ENCODE data around the gene GLYATL3.

Gene GLYATL3

DNA sequence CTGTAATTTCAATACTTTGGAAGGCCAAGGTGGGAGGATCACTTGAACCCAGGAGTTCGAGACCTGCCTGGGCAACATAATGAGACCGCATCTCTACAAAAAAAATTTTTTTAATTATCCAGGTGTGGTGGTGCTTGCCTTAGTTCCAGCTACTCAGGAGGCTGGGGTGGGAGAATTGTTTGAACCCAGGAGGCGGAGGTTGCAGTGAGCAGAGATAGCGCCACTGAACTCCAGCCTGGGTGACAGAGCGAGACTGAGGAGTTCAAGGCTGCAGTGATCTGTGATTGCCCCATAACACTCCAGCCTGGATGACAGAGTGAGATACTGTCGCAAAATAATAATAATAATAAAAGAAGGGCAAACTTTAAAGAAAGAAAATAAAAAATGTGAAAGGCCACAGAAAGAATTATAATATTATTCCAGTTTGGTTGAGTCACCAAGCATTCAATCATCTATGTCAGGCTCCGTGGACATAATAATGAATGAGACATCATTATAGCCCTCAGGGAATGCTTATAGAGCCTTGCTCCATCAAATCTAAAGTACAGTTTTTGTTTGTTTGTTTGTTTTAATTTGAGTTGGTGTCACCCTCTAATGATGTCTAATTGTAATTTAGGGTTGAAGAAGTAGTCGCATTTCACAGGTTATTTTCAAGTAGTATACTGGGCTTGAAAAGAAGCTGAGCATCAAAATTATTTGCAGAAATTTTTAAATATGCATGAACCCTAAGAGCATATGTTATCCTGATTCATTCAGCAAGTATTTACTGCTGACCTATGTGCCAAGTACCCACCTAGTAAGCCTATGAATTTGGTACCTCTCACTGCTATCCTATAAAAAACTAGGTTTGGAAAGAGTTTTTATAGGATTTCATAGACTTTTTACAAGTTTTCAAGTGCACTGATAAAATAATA, 15.1 kb downstream of the GLYATL3 start:
- DNase-seq: no peak

DNA sequence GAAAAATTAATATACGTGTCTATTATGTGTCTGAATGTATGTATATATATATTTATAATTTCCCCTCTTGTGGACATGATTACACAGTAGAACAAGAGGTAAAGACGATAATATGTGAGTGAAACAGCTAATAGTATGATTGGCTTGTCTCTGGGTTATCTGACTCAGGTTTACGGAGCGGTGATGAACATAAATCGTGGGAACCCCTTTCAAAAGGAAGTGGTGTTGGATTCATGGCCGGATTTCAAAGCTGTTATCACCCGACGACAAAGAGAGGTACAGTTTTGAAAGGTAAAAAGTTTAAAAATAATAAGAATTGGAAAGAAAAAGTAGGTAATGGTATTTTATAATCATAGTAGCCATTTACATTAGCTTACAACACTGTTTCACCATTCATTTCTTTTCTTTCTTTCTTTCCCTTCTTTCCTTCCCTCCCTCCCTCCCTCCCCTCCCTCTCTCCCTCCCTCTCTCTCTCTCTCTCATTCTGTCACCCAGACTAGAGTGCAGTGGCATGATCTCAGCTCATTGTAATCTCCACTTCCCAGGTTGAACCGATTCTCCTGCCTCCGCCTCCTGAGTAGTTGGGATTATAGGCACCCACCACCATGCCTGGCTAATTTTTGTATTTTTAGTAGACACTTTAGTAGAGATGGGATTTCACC, 15.9 kb downstream of the GLYATL3 start:
- no peak for DNase-seq

DNA sequence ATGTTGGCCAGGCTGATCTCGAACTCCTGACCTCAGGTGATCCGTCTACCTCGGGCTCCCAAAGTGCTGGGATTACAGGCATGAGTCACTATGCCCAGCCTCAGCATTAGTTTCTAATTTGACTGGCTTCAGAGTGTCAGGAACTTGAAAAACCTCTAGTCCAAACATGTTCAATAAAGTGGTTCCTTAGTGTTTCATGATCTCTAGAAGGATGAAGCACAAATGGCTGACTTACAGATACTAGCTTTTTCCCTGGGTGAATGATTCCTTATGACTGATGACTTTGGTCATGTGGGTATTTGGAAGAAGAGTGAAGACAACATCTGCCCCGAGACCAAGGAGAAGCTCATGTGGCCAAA, 16.4 kb downstream of the GLYATL3 start:
- DNase-seq: no peak

DNA sequence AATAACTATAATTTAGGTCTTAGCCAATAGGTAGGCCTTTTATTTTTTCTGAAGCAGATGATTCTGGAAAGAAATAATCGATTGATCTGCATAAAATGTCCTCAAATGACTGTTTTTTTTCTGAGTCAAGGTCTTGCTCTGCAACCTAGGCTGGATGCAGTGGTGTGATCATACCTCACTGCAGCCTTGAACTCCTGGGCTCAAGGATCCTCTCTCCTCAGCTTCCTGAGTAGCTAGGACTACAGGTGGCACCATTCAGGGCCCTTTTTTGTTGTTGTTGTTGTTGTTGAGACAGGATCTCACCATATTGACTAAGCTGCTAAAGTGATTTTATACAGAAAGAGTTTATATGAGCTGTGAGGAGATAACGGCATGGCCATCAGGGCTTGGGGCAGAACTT, 18.2 kb downstream of the GLYATL3 start:
- no peak for DNase-seq

DNA sequence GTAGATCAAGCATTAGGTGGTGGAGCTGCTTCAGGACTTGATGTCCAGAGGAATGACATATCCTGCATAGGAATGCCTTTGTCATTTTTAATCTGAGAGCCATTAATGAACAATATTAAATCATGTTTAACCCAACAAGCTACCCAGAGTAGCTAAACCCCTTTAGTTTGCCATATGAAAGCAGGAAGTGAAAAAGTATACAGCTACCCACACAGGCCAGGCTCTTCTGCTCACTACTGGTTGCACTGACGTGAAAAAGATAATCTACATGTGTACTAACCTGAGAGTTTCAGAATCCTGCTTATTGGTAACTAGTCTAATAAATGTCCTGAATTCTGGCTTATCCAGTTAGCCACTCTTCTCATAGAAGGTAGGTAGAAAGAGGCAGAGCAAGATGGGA, 19.9 kb downstream of the GLYATL3 start:
- no peak for DNase-seq

DNA sequence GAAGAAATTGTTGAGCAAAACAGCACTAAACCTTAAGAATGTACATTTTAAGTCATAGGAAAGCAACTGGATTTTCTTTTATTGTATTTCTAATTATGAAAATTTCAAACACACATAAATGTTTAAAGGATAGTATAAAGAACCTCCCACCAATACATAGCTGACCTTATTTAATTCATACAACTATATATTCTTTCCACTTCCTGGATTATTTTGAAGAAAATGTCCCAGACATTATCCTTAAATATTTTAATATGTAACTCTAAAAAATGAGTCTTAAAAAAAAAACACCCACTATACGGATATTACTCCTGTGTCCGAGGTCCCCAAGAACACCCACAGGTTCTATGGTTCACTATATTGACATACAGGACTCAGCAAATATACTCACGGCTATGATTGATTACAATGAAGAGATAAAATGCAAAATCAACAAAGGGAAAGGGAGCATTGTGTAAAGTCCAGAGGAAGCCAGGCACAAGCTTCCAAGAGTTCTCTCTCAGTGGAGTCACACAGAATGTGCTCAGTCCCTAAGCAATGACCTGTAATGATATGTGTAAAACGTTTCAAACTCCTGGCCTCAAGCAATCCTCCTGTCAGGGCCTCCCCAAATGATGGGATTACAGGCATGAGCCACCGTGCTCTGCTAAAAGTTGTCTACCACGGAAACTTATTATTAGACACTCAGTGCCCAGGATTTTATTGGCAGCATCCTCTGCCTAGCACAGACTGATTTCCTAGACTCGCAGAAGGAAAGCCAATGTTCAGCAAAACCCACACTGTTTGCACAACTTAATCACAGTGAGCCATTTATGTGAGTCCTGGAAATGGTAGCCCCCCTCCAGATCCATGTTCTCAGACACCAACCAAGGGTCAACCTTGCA, 23.2 kb downstream of the GLYATL3 start:
- DNase-seq: no peak

DNA sequence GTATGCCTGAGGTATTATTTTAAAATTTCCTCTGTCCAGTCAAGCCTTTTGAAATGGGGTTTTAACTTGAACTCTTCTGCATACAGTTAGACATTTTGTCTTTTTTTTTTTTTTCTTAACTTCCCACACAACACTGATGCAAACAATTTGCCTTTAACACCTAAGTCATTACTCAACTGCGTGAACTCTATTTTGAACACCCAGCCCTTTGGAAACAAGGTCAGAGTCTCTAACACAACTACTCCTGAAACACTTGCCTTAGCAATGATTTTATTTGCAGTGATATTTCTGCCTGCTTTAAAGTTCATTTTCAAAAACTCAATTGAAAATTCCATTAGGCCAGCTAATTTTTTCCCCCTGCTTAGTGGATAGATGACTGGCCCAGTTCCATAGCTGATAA, 24.2 kb downstream of the GLYATL3 start:
- DNase-seq: no peak

DNA sequence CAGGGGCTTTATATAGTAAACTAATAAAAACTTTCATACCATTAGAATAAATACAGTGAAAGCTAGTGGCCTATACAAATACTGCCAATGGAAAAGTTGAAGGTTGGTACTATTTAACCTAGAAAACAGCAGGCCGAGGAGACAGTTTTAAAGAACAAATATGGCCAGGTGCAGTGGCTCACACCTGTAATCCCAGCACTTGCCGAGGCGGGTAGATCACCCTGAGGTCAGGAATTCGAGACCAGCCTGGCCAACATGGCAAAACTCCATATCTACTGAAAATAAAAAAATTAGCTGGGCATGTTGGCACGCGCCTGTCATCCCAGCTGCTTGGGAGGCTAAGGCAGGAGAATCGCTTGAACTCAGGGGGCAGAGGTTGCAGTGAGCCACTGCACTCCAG, 24.8 kb downstream of the GLYATL3 start:
- DNase-seq: no peak

DNA sequence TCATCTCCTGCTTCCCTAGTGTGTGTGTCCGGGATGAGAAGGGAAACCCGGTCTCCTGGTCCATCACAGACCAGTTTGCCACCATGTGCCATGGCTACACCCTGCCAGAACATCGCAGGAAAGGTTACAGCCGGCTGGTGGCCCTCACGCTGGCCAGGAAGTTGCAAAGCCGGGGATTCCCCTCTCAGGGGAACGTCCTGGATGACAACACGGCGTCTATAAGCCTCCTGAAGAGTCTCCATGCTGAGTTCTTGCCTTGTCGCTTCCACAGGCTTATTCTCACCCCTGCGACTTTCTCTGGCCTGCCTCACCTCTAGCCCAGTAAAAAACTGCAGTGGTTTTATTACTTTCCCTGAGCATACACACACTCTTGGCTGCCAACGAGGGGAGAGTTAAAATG, 26.9 kb downstream of the GLYATL3 start:
- no peak for DNase-seq

DNA sequence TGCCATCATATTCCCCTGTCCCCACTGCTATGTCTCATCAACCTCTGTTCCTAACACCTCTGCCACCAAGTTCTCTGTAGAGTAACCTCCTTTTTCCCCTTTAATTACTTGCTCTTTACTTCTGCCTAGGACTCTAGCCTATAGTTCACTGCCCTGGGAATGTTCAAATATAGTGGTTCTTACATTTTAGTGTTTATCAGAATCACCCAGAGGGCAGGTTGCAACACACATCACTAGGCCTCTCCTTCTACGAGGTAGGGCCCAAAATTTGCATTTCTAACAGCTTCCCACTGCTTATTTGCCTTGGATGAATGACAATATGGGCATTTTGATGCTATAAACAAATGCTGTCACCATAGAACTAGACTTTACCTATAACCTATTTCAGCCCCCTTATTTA, 27.6 kb downstream of the GLYATL3 start:
- no peak for DNase-seq

DNA sequence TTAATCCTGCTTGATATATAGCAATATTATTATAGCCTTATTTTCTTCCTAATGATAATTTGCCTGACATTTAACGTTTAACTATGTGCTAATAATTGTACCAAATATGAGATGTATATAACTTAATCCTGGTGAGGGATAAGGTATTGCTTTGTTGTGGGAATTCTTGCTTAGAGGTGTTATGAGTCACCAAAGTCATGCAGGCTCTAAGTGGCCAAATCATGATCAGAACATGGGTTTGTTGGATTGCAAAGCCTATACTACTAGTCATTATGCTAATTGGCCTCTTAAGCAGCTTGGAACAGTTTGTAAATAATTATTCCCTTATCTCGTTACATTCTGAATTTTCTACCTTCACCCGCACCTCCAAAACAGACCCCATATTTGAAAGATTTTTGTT, 28.8 kb downstream of the GLYATL3 start:
- no peak for DNase-seq

DNA sequence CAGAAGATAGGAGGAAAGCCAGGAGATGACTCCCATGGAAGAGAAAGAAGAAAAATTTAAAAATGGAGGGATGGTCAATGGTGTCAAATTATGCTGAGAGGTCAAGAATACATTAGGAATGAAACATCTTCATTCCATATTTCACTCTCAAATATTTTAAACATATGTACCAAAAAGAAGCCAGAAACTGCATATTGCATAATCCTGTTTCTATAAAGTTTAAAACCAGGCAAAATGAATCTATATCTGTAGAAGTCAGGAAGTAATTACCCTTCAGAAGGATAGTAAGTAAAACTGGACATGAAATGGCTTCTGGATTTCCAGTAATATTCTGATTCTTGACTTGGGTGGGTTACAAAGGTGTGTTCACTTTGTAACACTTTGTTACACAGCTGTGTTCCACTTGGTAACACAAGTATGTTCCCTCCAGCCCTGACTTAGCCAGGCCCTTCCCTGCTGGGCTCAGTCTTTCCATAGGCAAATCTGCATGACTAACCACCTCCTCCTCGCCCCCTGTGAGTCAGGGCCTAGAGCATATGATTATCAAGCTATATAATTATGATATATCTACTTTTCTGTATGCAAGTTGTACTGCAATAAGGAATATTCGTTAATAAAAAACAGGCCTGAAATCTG, 30.5 kb downstream of the GLYATL3 start:
- DNase-seq: no peak

DNA sequence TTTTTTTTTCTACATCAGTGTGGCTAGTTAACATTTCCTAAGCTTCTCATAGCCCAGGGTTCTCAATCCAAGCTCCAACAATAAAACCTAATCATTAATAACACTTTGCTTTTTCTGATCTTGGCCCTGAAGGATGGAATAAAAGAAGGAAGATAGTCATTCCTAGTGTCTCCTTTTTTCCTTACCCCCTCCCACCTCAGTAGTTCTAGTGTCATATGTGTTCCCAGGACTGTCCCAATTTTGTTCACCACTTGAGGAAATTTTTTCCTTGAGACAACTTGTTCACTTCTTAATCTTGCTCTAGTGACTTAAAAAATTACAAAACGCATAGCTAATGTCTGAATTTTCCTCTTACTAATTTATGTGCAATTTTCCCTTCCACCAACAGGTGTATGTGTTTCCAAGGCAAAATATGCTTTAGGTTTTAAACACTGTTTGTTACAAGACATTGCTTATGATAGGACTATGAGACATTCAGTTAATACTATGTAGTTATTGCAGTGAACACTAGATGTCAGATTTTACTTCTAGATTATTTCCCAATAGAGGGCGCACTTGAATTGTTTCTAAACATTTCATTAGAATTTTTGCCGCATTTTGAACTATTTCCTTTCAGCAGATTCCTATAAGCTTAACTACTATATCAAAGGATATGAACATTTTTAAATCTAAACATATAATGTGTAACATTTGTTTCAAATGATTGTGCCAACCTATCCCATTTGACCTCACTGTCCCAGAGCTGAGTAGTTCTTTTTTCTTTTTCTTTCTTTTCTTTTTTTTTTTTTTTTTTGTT, 32.2 kb downstream of the GLYATL3 start:
- DNase-seq: no peak

DNA sequence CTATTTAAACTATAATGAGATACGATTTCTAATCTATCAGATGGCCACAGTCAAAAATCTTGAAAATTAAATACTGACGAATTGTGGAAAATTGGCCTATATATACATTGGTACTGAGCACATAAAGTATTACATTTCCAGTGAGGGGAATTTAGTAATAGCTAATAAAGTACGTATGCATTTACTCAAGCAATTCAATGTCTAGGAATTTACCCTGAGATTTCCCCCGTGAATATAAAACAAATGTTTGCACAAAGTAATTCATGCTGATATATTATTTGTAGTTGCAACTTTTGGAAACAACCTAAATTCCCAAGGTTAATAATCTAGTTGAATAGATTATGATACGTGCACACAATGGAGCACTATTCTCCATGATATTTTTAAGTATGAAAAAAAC, 36.1 kb downstream of the GLYATL3 start:
- no peak for DNase-seq

DNA sequence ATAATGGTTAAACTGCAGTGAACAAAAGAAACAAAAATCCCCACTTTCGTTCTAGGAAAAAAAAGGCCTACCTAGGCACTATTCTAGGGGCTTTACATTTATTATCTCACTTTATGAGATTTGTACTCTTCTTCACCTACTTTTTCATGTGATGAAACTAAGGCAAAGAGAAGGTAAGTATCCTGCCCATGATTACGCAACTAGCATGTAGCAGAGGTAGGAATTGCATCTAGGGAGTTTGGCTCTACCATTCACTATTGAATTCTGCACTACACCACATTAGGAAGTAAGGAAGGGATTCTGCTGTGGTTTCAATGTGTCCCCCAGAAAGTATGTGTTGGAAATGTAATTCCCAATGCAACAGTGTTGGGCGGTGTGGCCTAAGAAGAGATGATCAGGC, 39.4 kb downstream of the GLYATL3 start:
- no peak for DNase-seq

DNA sequence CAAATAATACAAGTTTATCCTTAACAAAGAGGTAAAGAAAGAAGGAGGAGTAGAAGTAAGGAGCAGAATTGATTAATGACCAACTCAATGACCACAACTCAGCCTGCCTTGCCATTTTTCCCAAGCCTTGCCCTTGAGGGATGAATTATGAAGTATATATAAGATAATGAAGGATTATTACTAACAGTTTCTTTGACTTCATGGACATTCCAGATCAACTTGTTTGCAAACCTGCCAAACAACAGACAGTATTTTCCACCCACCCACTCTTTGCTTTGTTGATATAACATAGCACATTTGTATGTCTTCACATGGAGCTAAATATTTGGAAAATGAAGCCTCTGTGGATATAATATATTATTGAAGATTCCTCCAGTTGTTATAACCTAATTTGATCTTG, 40.9 kb downstream of the GLYATL3 start:
- DNase-seq: no peak

DNA sequence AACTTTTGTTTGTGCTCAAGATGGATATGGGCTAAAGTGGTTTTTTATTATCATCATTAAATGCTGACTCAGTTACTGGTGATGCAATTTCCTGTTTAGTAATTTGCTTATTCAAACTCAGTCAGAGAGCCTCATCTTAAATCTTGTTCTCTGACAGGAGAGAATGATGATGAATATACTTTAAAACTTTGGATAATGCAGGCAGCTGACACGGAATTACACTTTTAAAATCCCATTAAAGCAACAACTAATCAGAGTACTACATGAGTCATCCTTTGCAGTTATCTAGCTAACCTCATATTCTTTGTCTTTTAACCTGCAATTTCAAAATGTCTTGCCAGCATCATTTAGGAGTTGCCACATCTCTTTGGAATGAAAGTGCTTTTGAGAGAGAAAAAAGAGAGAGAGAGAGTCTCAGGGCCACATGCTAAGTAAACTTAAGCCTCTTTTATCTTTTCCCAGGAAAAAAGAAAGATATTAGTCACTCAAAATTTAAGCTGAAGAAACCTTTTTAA, 41.5 kb downstream of the GLYATL3 start:
- no peak for DNase-seq

DNA sequence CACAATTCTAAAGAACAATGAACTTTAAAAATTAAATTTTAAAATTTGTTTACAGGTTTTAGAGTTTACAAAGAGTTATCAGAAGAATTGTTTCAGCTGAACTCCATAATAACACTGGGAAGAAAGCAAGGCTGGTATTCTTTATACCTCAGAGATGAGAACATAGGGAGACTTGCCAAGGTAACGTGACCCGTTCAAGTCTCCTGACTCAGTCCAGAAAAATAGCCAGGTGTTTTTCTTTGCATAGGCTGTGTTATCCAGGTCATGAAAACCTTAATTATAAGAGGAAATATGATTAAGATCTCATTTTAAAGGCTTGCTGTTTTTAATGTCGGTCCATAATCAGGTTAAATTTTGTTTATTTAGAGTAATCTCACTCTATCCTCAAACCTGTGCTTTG, 42.2 kb downstream of the GLYATL3 start:
- DNase-seq: no peak

DNA sequence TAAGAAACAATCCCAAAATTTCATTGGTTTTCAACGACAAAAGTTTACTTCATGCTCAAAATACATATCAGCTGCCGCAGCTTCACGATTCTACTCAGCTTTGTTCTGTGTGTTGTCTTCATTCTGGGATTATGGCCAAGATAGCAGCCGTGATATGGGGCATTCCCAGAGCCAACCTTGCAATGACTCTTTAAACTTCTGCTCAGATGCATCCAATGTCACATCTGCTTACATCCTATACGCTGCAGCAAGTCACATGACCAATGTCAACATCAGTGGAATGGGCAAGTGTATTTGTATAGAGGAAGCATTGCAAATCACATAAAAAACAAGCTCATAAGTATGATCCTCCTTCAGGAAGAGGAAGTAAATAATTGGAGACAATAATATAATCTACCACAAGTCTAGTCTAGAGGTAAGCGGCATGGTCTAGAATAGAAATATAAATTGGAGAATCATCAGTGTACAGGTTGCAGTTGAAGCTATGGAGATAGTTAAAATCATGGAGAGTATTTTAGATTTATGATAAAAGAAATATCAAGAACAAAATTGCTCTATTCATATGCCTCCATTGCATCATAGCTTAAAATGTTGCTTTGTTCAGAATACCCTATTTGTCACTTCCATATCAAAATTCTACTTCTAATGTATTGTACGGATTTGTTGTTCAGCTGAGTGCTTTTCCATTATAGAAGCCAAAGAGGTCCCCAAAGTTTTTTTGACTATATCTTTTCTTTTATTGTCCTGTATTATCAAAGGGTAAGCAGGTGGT, 43.5 kb downstream of the GLYATL3 start:
- no peak for DNase-seq

DNA sequence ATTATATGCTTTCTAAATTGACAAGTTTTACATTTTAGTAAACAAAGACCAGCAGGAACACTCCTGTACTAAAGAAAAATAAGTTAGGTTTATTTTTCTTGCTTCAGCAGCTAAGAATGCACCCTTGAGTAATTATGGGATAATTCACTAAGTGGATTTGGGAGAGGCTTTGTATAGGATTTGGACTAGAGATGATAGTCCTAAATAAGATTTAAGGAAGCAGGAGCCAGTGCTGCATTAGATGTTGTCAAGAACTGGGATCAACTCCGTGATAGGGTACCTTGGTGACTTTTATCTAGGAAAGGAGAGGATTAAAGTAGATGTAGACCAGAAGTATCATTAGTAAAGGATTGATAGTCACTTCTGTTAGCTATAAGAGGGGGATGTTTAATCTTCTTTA, 46.6 kb downstream of the GLYATL3 start:
- no peak for DNase-seq

DNA sequence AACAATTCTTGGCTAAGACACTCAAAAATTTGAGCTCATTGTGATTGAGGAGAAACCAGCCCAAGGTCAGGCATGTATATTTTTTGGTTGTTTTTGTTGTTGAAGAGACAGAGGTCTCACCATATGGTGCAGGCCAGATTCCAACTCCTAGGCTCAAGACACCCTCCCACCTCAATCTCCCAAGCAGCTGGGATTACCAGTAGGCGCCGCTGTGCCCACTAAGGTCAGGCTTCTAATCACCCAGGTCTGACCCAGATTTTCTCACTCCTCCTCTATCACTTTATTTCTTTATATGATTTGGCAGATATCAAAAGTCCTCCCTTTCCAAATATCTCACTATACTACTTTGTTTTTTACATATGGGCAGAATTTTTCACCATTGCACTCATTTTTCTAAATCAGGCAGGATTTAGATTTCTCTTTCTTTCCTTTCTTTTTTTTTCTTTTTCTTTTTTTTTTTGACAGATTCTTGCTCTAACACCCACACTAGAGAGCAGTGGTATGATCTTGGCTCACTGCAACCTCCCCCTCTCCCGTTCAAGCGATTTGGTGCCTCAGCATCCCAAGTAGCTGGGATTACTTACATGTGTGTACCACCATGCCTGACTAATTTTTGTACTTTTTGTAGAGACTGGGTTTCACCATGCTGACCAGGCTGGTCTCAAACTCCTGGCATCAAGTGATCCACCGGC, 49.0 kb downstream of the GLYATL3 start:
- no peak for DNase-seq

Data from NCI-H2081 treated with DMSO at 0.1 percent for 48 hours (cell line).